ENCODE results near the gene SH3PXD2B.

The SH3PXD2B gene

GRCh38 chr5:172454358-172455086 is at the start of gene SH3PXD2B:
SH3PXD2B (minus strand) TSS chr5:172454525; CDS start chr5:172454352, 173 bp downstream.
- no peak for DNase-seq (ENCODE audit: extremely low read depth, low read depth)

DNA sequence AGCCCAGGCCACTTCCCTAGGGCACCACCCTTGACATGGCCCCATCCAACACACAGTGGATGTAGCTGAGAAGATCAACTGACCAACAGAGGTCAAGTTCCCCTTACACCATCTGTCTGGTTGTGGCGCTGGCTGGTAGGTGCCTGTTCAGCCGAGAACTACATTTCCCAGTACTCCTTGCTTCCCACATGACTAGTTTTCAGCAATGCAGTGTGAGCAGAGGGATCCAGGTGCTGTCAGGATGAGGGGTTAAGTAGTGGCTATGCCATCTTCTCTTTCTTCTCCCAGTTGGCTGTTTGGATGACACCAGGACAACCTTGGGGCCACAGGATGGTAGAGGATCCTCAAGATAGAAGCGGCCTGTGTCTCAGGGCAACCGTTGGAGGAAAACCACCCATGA is 48.6 kb upstream of the SH3PXD2B start:
- DNase-seq (ENCODE audit: extremely low read depth, low read depth), result no peak
- TF ChIP-seq, protein P1, sequence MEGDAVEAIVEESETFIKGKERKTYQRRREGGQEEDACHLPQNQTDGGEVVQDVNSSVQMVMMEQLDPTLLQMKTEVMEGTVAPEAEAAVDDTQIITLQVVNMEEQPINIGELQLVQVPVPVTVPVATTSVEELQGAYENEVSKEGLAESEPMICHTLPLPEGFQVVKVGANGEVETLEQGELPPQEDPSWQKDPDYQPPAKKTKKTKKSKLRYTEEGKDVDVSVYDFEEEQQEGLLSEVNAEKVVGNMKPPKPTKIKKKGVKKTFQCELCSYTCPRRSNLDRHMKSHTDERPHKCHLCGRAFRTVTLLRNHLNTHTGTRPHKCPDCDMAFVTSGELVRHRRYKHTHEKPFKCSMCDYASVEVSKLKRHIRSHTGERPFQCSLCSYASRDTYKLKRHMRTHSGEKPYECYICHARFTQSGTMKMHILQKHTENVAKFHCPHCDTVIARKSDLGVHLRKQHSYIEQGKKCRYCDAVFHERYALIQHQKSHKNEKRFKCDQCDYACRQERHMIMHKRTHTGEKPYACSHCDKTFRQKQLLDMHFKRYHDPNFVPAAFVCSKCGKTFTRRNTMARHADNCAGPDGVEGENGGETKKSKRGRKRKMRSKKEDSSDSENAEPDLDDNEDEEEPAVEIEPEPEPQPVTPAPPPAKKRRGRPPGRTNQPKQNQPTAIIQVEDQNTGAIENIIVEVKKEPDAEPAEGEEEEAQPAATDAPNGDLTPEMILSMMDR (IDR thresholded peaks at IDR 0.05; ENCODE audit: low read depth, low read length), result no peak

More at GRCh38 chr5:172454358-172455086, at the start of gene SH3PXD2B:
- TF ChIP-seq, protein P1 (IDR thresholded peaks at IDR 0.05; ENCODE audit: low read depth, low read length), result no peak

DNA sequence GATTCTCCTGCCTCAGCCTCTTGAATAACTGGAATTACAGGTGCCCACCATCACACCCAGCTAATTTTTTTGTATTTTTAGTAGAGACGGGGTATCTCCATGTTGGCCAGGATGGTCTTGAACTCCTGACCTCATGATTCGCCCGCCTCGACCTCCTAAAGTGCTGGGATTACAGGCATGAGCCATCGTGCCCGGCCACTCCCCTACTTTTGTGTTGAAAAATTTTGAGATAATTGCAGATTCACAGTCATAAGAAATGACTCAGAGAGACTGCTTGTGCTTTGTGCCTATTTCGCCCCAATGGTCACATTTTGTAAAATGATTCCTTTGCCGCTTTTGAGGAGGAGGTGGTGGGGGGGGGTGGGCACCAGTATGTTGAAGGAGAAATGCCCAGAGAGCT is 48.1 kb upstream of the SH3PXD2B start:
- no peak for DNase-seq (ENCODE audit: extremely low read depth, low read depth)
- TF ChIP-seq, protein P1 (IDR thresholded peaks at IDR 0.05; ENCODE audit: low read depth, low read length), result no peak

DNA sequence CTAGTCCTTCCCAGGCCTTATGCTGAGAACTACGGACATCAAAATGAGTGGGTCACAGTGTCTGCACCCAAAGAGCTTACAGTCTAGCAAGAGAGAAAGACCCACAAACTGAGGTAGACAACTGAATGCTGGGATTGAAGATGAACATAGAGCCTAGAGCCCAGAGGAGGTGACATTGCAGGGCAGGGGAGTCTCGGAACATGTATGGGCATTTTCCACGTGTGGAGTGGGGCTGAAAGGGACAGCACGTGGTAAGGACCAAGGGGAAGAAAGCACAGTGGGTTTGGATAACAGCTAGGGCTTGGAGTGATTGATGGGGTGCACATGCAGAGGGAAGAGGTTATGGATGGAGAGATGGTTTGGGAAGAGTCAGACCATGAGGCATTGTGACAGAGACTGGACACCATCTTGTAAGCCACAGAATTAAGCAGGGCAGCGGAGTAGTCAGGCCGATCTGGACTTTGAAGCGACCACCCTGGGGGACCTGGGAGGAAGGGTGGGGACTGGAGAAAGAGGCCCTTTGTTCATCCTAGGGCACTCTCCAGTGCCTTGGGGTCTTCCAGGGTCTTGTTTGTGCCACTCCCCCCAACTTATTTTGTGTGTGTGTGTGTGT is 47.5 kb upstream of the SH3PXD2B start:
- TF ChIP-seq, protein P1 (IDR thresholded peaks at IDR 0.05; ENCODE audit: low read depth, low read length), result no peak
- DNase-seq (ENCODE audit: extremely low read depth, low read depth), result no peak

DNA sequence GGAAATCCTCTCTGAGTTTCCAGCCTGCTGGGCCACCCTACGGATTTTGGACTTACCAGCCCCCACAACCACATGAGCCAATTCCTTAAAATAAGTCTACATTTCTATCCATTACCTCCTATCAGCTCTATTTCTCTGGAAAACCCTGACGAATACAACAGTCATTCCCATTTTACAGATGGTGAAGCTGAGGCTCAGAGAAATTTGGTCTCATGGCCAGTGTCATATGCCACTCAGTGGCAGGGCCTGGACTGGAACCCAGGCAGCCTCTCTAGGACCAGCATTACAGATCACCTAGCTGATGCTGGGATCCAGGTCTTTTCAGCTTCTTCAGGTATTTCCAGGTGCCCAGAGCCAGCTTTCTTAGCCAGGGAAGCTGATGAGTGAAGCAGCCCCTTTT is 45.0 kb upstream of the SH3PXD2B start:
- TF ChIP-seq, protein P1 (IDR thresholded peaks at IDR 0.05; ENCODE audit: low read depth, low read length), result no peak
- DNase-seq (ENCODE audit: extremely low read depth, low read depth), result no peak

GRCh38 chr5:172498431-172499129 is 44.3 kb upstream of the SH3PXD2B start:
- TF ChIP-seq, protein P1 (IDR thresholded peaks at IDR 0.05; ENCODE audit: low read depth, low read length), result no peak
- DNase-seq (ENCODE audit: extremely low read depth, low read depth), result no peak
